Naive thymus-derived CD8-positive, alpha-beta T cell (primary cell): ENCODE measurements around the gene PFDN5. TPM values are rescaled to one million over a fixed set of nuclear protein-coding genes. Genes with fewer than 3 reads are reported as not detected.

ENCODE experiments used
- ATAC-seq, 2 donors: fragments of 150-1000 bp; cut with Tn5 transposase in 1 of 2; sonication (Bioruptor Pico), chemical (Tn5 transposase) in 1 of 2; 1 replicate in 1 of 2; 2 replicates in 1 of 2; pipeline ENCODE4 v1.10.0; 2021; ENCODE audit warnings: mild to moderate bottlenecking in 2 of 2, moderate library complexity in 2 of 2
- POLR2A ChIA-PET: fragments of 350-600 bp; sonication (Branson Sonifier 250); formaldehyde crosslinking; loops from one replicate; lab custom pipeline; 2021; ENCODE audit warnings: antibody characterized with exemption; lab: Charles Lee
- DNase-seq, 10 donors: peaks; one replicate each; pipeline versions ENCODE4 v3.0.0 to v3.0.0-alpha.2; 2020 to 2022
- H3K27ac Mint-ChIP-seq, 10 donors: one replicate each; pipeline ENCODE4 v1.8.0; 2020 to 2022; ENCODE audit warnings: mild to moderate bottlenecking in 10 of 10, mixed read lengths in 10 of 10, moderate library complexity in 4 of 10, inconsistent platforms in 1 of 10
- H3K27me3 Mint-ChIP-seq, 5 donors: one replicate each; pipeline ENCODE4 v1.8.0; 2021 to 2022; ENCODE audit warnings: mixed read lengths in 5 of 5
- H3K36me3 Mint-ChIP-seq, 3 donors: one replicate each; pipeline ENCODE4 v1.8.0; 2020 to 2022; ENCODE audit warnings: mixed read lengths in 3 of 3, mild to moderate bottlenecking in 2 of 3, inconsistent platforms in 1 of 3
- H3K4me1 Mint-ChIP-seq, 4 donors: one replicate each; pipeline ENCODE4 v1.8.0; 2021 to 2022; ENCODE audit warnings: mixed read lengths in 4 of 4
- H3K4me3 Mint-ChIP-seq, 10 donors: one replicate each; pipeline ENCODE4 v1.8.0; 2020 to 2022; ENCODE audit warnings: mild to moderate bottlenecking in 10 of 10, mixed read lengths in 10 of 10, moderate library complexity in 6 of 10, inconsistent platforms in 1 of 10
- H3K9me3 Mint-ChIP-seq, 9 donors: one replicate each; pipeline ENCODE4 v1.8.0; 2020 to 2022; ENCODE audit warnings: mixed read lengths in 9 of 9, mild to moderate bottlenecking in 3 of 9, inconsistent platforms in 1 of 9, moderate library complexity in 1 of 9
- polyA plus RNA-seq, 3 donors: library from polyadenylated mRNA; unstranded; fragments of 300-500 nt; fragmentation: Illumina TruSeq; gene quantifications; one replicate each; pipeline ENCODE4 v1.2.3, GENCODE V29; 2021
- total RNA-seq, 8 experiments: library from RNA in 2 of 8; stranded (reverse) in 2 of 8; gene quantifications; one replicate each; pipeline ENCODE4 v1.2.3 and lab custom pipeline; 2021 to 2026

The PFDN5 gene
- total and polyA plus RNA-seq, 5 experiments from 2014 or later = 663 to 1,928 (median 1,657) TPM

GRCh38 chr12:53332744-53333143, 37.4 kb downstream of the PFDN5 start:
- POLR2A ChIA-PET = interaction anchor here (1.2 kb wide), 1 partner anchor 12 kb away, joined by 5 read pairs; no protein-coding TSS in a partner anchor
- no peak for ATAC-seq
- Mint-ChIP-seq H3K4me3 (no peak overlapping the region), H3K9me3 (no peaks in the 10 kb centered on the region), H3K27ac (no peak overlapping the region), H3K27me3 (peaks cover 14 to 60% (median 20%) of the 10 kb centered on the region in 5 donors), H3K4me1 (peaks cover 3 to 9% (median 8%) of the 10 kb centered on the region in 4 donors), H3K36me3 (no peaks in the 10 kb centered on the region)
- no peak for DNase-seq

GRCh38 chr12:53333289-53333688, 37.9 kb downstream of the PFDN5 start:
- ATAC-seq = no peak
- H3K4me3 Mint-ChIP-seq = no peak overlapping the region
- peaks cover 18 to 65% (median 24%) of the 10 kb centered on the region in 5 donors for H3K27me3 Mint-ChIP-seq
- POLR2A ChIA-PET = interaction anchor here (0.6 to 1.2 kb wide), 2 partner anchors 12 to 119 kb away, joined by 3 to 5 read pairs; no protein-coding TSS in a partner anchor
- H3K9me3 Mint-ChIP-seq = no peaks in the 10 kb centered on the region
- no peak for DNase-seq
- H3K4me1 Mint-ChIP-seq = peaks cover 8 to 14% (median 12%) of the 10 kb centered on the region in 4 donors
- H3K36me3 Mint-ChIP-seq = no peaks in the 10 kb centered on the region
- peak overlapping the region in 1 of 10 donors; percentile 50 for H3K27ac Mint-ChIP-seq

GRCh38 chr12:53333845-53334244, 38.5 kb downstream of the PFDN5 start:
- Mint-ChIP-seq H3K4me3 (no peak overlapping the region), H3K4me1 (peaks cover 11 to 16% (median 13%) of the 10 kb centered on the region in 4 donors), H3K27ac (peak overlapping the region in 1 of 10 donors; percentile 65), H3K9me3 (no peaks in the 10 kb centered on the region), H3K36me3 (no peaks in the 10 kb centered on the region), H3K27me3 (peaks cover 20 to 71% (median 27%) of the 10 kb centered on the region in 5 donors)
- POLR2A ChIA-PET = interaction anchor here (1.2 kb wide), 1 partner anchor 11 kb away, joined by 5 read pairs; no protein-coding TSS in a partner anchor
- ATAC-seq (no peak), DNase-seq (no peak)

- Mint-ChIP-seq H3K4me1 (peaks cover 11 to 16% (median 13%) of the 10 kb centered on the region in 4 donors), H3K27ac (peak overlapping the region in 1 of 10 donors; percentile 52), H3K9me3 (no peaks in the 10 kb centered on the region), H3K36me3 (no peaks in the 10 kb centered on the region), H3K27me3 (peaks cover 22 to 74% (median 29%) of the 10 kb centered on the region in 5 donors), H3K4me3 (no peak overlapping the region)
- POLR2A ChIA-PET = interaction anchor here (0.6 to 1.1 kb wide), 4 partner anchors 10 to 251 kb away, joined by 3 to 4 read pairs (median 4); partner anchors contain the start of gene AAAS
- ATAC-seq (no peak), DNase-seq (no peak)
Observed at GRCh38 chr12:53334822-53335221, 39.5 kb downstream of the PFDN5 start.

- ATAC-seq = peak in 1 of 2 donors; percentile 10
- no peak for DNase-seq
- H3K4me1 Mint-ChIP-seq = peaks cover 11 to 17% (median 14%) of the 10 kb centered on the region in 4 donors
- peak within 1 kb of the TSS in 1 of 10 donors; percentile 0 for H3K27ac Mint-ChIP-seq
- H3K36me3 Mint-ChIP-seq = no peaks in the 10 kb centered on the region
- H3K4me3 Mint-ChIP-seq = peak within 1 kb of the TSS in 2 of 10 donors; percentile 11 to 12
- H3K9me3 Mint-ChIP-seq = no peaks in the 10 kb centered on the region
- POLR2A ChIA-PET = interaction anchor here (0.5 to 0.7 kb wide), 2 partner anchors 11 to 113 kb away, joined by 3 read pairs; no protein-coding TSS in a partner anchor
- peaks cover 22 to 85% (median 31%) of the 10 kb centered on the region in 5 donors for H3K27me3 Mint-ChIP-seq
Observed at GRCh38 chr12:53336181-53336681, 40.9 kb downstream of the PFDN5 start, which contains the start of gene SP7. SP7 (minus strand) TSS chr12:53336354; CDS start chr12:53335646, 708 bp downstream.

GRCh38 chr12:53338017-53338416, 42.7 kb downstream of the PFDN5 start:
- Mint-ChIP-seq H3K9me3 (no peaks in the 10 kb centered on the region), H3K4me1 (peaks cover 12 to 17% (median 14%) of the 10 kb centered on the region in 4 donors), H3K36me3 (no peaks in the 10 kb centered on the region), H3K27me3 (peaks cover 21 to 72% (median 29%) of the 10 kb centered on the region in 5 donors), H3K4me3 (peak overlapping the region in 2 of 10 donors; percentile 35 to 55), H3K27ac (peak overlapping the region in 4 of 10 donors; percentile 4 to 42 (median 40))
- POLR2A ChIA-PET = no interaction called here
- peak in 1 of 2 donors; percentile 82 for ATAC-seq
- DNase-seq = no peak

- Mint-ChIP-seq H3K4me3 (no peak overlapping the region), H3K36me3 (no peaks in the 10 kb centered on the region), H3K4me1 (peaks cover 19 to 22% (median 21%) of the 10 kb centered on the region in 4 donors), H3K27ac (no peak overlapping the region), H3K27me3 (peaks cover 20 to 64% (median 27%) of the 10 kb centered on the region in 5 donors), H3K9me3 (no peaks in the 10 kb centered on the region)
- POLR2A ChIA-PET = no interaction called here
- DNase-seq = no peak
- ATAC-seq = no peak
Observed at GRCh38 chr12:53338916-53339315, 43.6 kb downstream of the PFDN5 start.

GRCh38 chr12:53340398-53340797, 45.1 kb downstream of the PFDN5 start:
- no peaks in the 10 kb centered on the region for H3K9me3 Mint-ChIP-seq
- POLR2A ChIA-PET = interaction anchor here (1.0 to 1.2 kb wide), 2 partner anchors 15 to 160 kb away, joined by 3 to 4 read pairs; partner anchors contain the start of genes CSAD and ZNF740
- peaks cover 29 to 34% (median 30%) of the 10 kb centered on the region in 4 donors for H3K4me1 Mint-ChIP-seq
- peak overlapping the region in 1 of 10 donors; percentile 16 for H3K27ac Mint-ChIP-seq
- ATAC-seq (no peak), DNase-seq (no peak)
- H3K27me3 Mint-ChIP-seq = peaks cover 20 to 49% (median 26%) of the 10 kb centered on the region in 5 donors
- H3K4me3 Mint-ChIP-seq = no peak overlapping the region
- no peaks in the 10 kb centered on the region for H3K36me3 Mint-ChIP-seq

- POLR2A ChIA-PET = interaction anchor here (1.2 to 4.6 kb wide), 3 partner anchors 9 to 20 kb away, joined by 3 to 80 read pairs (median 11); partner anchors contain the start of gene AAAS
- DNase-seq (no peak), ATAC-seq (no peak)
- Mint-ChIP-seq H3K27ac (peak overlapping the region in 9 of 10 donors; percentile 1 to 94 (median 60)), H3K9me3 (no peaks in the 10 kb centered on the region), H3K36me3 (no peaks in the 10 kb centered on the region), H3K4me3 (peak overlapping the region in 9 of 10 donors; percentile 49 to 92 (median 68)), H3K27me3 (peaks cover 3 to 18% (median 6%) of the 10 kb centered on the region in 5 donors), H3K4me1 (peaks cover 16 to 25% (median 18%) of the 10 kb centered on the region in 4 donors)
Observed at GRCh38 chr12:53343449-53343848, 48.1 kb downstream of the PFDN5 start.

GRCh38 chr12:53343969-53344368, 48.6 kb downstream of the PFDN5 start:
- peak overlapping the region in 9 of 10 donors; percentile 68 to 97 (median 88) for H3K27ac Mint-ChIP-seq
- H3K4me1 Mint-ChIP-seq = peaks cover 17 to 25% (median 18%) of the 10 kb centered on the region in 4 donors
- ATAC-seq (peak in 1 of 2 donors; percentile 92), DNase-seq (peak in 3 of 10 donors; percentile 12 to 44 (median 32))
- peak overlapping the region; percentile 57 to 93 (median 83) for H3K4me3 Mint-ChIP-seq
- peaks cover 3 to 15% (median 5%) of the 10 kb centered on the region in 5 donors for H3K27me3 Mint-ChIP-seq
- POLR2A ChIA-PET = interaction anchor here (1.0 to 4.6 kb wide), 5 partner anchors 8 to 97 kb away, joined by 3 to 80 read pairs (median 11); partner anchors contain the start of genes AAAS, PRR13 and SP1
- H3K36me3 Mint-ChIP-seq = no peaks in the 10 kb centered on the region
- no peaks in the 10 kb centered on the region for H3K9me3 Mint-ChIP-seq

GRCh38 chr12:53344487-53344823, 49.1 kb downstream of the PFDN5 start:
- Mint-ChIP-seq H3K36me3 (no peaks in the 10 kb centered on the region), H3K4me1 (peaks cover 17 to 25% (median 18%) of the 10 kb centered on the region in 4 donors), H3K27me3 (peaks cover 3 to 15% (median 5%) of the 10 kb centered on the region in 5 donors), H3K9me3 (no peaks in the 10 kb centered on the region), H3K27ac (peak overlapping the region in 9 of 10 donors; percentile 68 to 97 (median 88)), H3K4me3 (peak overlapping the region; percentile 57 to 93 (median 83))
- POLR2A ChIA-PET = interaction anchor here (0.6 to 4.6 kb wide), 12 partner anchors 11 to 185 kb away, joined by 3 to 80 read pairs (median 5); partner anchors contain the start of genes AAAS, CSAD, PFDN5 and PRR13
- DNase-seq (no peak), ATAC-seq (no peak)

- no peaks in the 10 kb centered on the region for H3K36me3 Mint-ChIP-seq
- ATAC-seq = peak; percentile 67 to 85
- peaks cover 17 to 25% (median 18%) of the 10 kb centered on the region in 4 donors for H3K4me1 Mint-ChIP-seq
- DNase-seq = peak; percentile 46 to 85 (median 64)
- peaks cover 0 to 10% (median 1%) of the 10 kb centered on the region in 5 donors for H3K27me3 Mint-ChIP-seq
- H3K4me3 Mint-ChIP-seq = peak overlapping the region; percentile 92 to 100 (median 98)
- peak overlapping the region; percentile 84 to 97 (median 92) for H3K27ac Mint-ChIP-seq
- no peaks in the 10 kb centered on the region for H3K9me3 Mint-ChIP-seq
- POLR2A ChIA-PET = interaction anchor here (0.6 to 4.6 kb wide), 16 partner anchors 12 to 242 kb away, joined by 3 to 80 read pairs (median 5); partner anchors contain the start of genes AAAS, CSAD, MYG1 and PFDN5
Observed at GRCh38 chr12:53344824-53345485, 49.6 kb downstream of the PFDN5 start.
